A673 (cell line): Measurements from ENCODE around the gene NAT8L. TPM values are rescaled to one million over a fixed set of nuclear protein-coding genes. Genes with fewer than 3 reads are reported as not detected.

Source experiments
- BruUV-seq: library from RNA; stranded (reverse); fragments of 400-500 nt; replicated peaks from 2 replicates; lab custom pipeline; 2021; lab: Mats Ljungman, UMichigan
- CTCF ChIA-PET: fragments of 300-600 bp; sonication (Branson Sonifier 250); formaldehyde crosslinking; loops from one replicate; lab custom pipeline; 2022; ENCODE audit warnings: antibody characterized with exemption; lab: Charles Lee
- POLR2A ChIA-PET: fragments of 300-600 bp; sonication (Branson Sonifier 250); formaldehyde crosslinking; loops from one replicate; lab custom pipeline; 2022; ENCODE audit warnings: antibody characterized with exemption; ENCODE audit not compliant: low non-redundant PET; lab: Charles Lee
- DNase-seq: peaks from one replicate; pipeline ENCODE4 v3.0.0-alpha.2; 2015; ENCODE audit warnings: low spot score
- H3K27ac ChIP-seq: fragments of 200-600 bp; sonication (generic); 2 replicates; pipeline ENCODE4 v1.5.1; 2016; ENCODE audit warnings: mixed run types, low read depth, mild to moderate bottlenecking, mixed read lengths, antibody characterized with exemption, low read length; ENCODE audit not compliant: poor library complexity, severe bottlenecking
- H3K27me3 ChIP-seq: fragments of 200-600 bp; sonication (generic); replicated peaks from 2 replicates; pipeline ENCODE4 v1.6.1; 2017; ENCODE audit warnings: mixed run types, low read depth, mild to moderate bottlenecking, mixed read lengths, antibody characterized with exemption, low read length; ENCODE audit not compliant: insufficient read depth, poor library complexity
- H3K36me3 ChIP-seq: fragments of 200-600 bp; sonication (generic); 2 replicates; pipeline ENCODE4 v1.6.1; 2016; ENCODE audit warnings: mixed run types, mild to moderate bottlenecking, mixed read lengths, antibody characterized with exemption, low read length; ENCODE audit not compliant: insufficient read depth, poor library complexity, severe bottlenecking
- H3K4me1 ChIP-seq: fragments of 200-600 bp; sonication (generic); 2 replicates; pipeline ENCODE4 v1.6.1; 2017; ENCODE audit warnings: mixed run types, mild to moderate bottlenecking, mixed read lengths, antibody characterized with exemption, low read length; ENCODE audit not compliant: insufficient read depth, poor library complexity, severe bottlenecking
- H3K4me3 ChIP-seq: fragments of 200-600 bp; sonication (generic); 2 replicates; pipeline ENCODE4 v1.5.1; 2016; ENCODE audit warnings: low read depth, mixed run types, mild to moderate bottlenecking, mixed read lengths, low read length; ENCODE audit not compliant: poor library complexity, severe bottlenecking
- H3K9me3 ChIP-seq: fragments of 200-600 bp; sonication (generic); 2 replicates; pipeline ENCODE4 v1.6.1; 2016; ENCODE audit warnings: mixed run types, low read depth, mild to moderate bottlenecking, mixed read lengths, antibody characterized with exemption, low read length; ENCODE audit not compliant: poor library complexity, severe bottlenecking
- EZH2 ChIP-seq: fragments of 200-600 bp; sonication (generic); IDR thresholded peaks from 2 replicates; pipeline ENCODE4 v1.6.1; 2017; ENCODE audit warnings: borderline replicate concordance, low read depth, mild to moderate bottlenecking, mixed read lengths, antibody characterized with exemption, low read length; ENCODE audit not compliant: poor library complexity, severe bottlenecking
- intact Hi-C: fragments of 100-400 bp; cut with micrococcal nuclease; formaldehyde crosslinking; loops from one replicate; pipeline ENCODE4 v1.10.0; 2022; ENCODE audit not compliant: unreplicated experiment
- total RNA-seq: library from RNA; stranded (reverse); gene quantifications from 2 replicates; pipeline ENCODE4 v1.2.3, GENCODE V29; 2021
- TF ChIP-seq, protein P1 (sequence below): fragments of 300-800, 200-600 bp; sonication (generic); conservative IDR thresholded peaks from 2 replicates; pipeline ENCODE4 v1.5.1; 2017; ENCODE audit warnings: low read depth, mild to moderate bottlenecking, antibody characterized with exemption, low read length, moderate library complexity, mixed read lengths

NAT8L gene
- total RNA-seq, 1 experiment from 2014 or later: 2.5 TPM

GRCh38 chr4:2078584-2078983, 19.5 kb downstream of the NAT8L start:
- no TSS peak for BruUV-seq
- no peaks in the 10 kb centered on the region for H3K27me3 ChIP-seq
- ChIA-PET POLR2A (no interaction called here), CTCF (no interaction called here)
- H3K36me3 ChIP-seq: no peaks in the 10 kb centered on the region
- H3K4me1 ChIP-seq: no peaks in the 10 kb centered on the region
- no peak for DNase-seq
- intact Hi-C loops: no loop called here
- no peak overlapping the region for H3K27ac ChIP-seq
- H3K9me3 ChIP-seq: no peaks in the 10 kb centered on the region
- no peak overlapping the region for H3K4me3 ChIP-seq
- TF ChIP-seq EZH2: no peak
- TF ChIP-seq, protein P1, sequence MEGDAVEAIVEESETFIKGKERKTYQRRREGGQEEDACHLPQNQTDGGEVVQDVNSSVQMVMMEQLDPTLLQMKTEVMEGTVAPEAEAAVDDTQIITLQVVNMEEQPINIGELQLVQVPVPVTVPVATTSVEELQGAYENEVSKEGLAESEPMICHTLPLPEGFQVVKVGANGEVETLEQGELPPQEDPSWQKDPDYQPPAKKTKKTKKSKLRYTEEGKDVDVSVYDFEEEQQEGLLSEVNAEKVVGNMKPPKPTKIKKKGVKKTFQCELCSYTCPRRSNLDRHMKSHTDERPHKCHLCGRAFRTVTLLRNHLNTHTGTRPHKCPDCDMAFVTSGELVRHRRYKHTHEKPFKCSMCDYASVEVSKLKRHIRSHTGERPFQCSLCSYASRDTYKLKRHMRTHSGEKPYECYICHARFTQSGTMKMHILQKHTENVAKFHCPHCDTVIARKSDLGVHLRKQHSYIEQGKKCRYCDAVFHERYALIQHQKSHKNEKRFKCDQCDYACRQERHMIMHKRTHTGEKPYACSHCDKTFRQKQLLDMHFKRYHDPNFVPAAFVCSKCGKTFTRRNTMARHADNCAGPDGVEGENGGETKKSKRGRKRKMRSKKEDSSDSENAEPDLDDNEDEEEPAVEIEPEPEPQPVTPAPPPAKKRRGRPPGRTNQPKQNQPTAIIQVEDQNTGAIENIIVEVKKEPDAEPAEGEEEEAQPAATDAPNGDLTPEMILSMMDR: no peak

DNA sequence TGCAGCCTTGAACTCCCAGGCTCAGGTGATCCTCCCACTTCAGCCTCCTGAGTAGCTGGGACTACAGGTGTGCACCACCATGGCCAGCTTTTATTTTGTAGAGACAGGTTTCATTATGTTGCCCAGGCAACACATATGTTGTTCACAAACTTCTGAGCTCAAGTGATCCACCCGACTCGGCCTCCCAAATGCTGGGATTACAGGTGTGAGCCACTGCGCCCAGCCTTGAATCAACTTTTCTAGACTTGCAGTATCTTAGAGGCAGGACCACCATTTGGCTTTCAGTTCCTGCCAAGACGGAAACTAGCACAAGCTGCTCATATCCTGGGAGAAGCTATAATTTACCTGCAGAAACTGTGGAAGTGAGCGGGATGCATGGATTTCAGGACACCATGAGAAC, 19.9 kb downstream of the NAT8L start:
- H3K27ac ChIP-seq: no peak overlapping the region
- H3K4me3 ChIP-seq: no peak overlapping the region
- DNase-seq: no peak
- no peaks in the 10 kb centered on the region for H3K27me3 ChIP-seq
- CTCF ChIA-PET: no interaction called here
- BruUV-seq: no TSS peak
- H3K9me3 ChIP-seq: no peaks in the 10 kb centered on the region
- H3K4me1 ChIP-seq: no peaks in the 10 kb centered on the region
- TF ChIP-seq, protein P1: no peak
- no peak for TF ChIP-seq EZH2
- intact Hi-C loops: no loop called here
- H3K36me3 ChIP-seq: no peaks in the 10 kb centered on the region
- POLR2A ChIA-PET: no interaction called here

DNA sequence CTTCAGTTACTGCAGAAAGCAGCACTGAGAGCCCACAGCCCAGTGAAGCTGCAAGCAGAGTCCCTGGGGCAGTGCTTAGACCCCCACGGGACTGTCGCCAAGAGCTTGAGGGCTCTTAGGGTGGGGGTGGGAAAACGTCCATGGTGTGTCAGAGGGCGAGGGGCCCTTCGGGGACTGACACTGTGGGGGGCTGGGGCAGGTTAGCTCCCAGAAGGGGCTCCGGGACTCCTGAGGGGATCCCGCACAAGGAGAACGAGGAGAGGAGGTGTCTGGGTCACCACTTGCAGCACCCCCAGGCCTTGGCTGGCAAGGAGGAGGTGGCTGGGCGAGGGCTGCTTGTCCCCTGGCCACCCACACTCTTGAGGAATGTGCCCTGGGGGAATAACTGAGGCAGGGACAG, 20.8 kb downstream of the NAT8L start:
- POLR2A ChIA-PET: no interaction called here
- TF ChIP-seq, protein P1: no peak
- no peak for TF ChIP-seq EZH2
- Histone ChIP-seq H3K27me3 (no peaks in the 10 kb centered on the region), H3K36me3 (no peaks in the 10 kb centered on the region), H3K9me3 (no peaks in the 10 kb centered on the region), H3K27ac (no peak overlapping the region), H3K4me3 (no peak overlapping the region), H3K4me1 (no peaks in the 10 kb centered on the region)
- CTCF ChIA-PET: no interaction called here
- no peak for DNase-seq
- no TSS peak for BruUV-seq
- intact Hi-C loops: no loop called here
